ENCODE measurements around the gene UTRN.

UTRN gene

GRCh38 chr6:144314003-144314485 lies 28.9 kb downstream of the UTRN start:
- DNase-seq, result no peak

GRCh38 chr6:144314562-144314961 lies 29.4 kb downstream of the UTRN start:
- DNase-seq, result no peak

- DNase-seq, result no peak
These were observed 30.3 kb downstream of the UTRN start for GRCh38 chr6:144315226-144315980.

- no peak for DNase-seq
These were observed 31.1 kb downstream of the UTRN start for GRCh38 chr6:144315981-144316861.

- DNase-seq, result no peak
These were observed 31.7 kb downstream of the UTRN start for GRCh38 chr6:144316862-144317195.

GRCh38 chr6:144317736-144318135 lies 32.6 kb downstream of the UTRN start:
- DNase-seq, result no peak

- DNase-seq, result no peak
These were observed 34.1 kb downstream of the UTRN start for GRCh38 chr6:144319211-144319610.

- DNase-seq, result no peak
These were observed 35.6 kb downstream of the UTRN start for GRCh38 chr6:144320741-144321140.

GRCh38 chr6:144321839-144322591 lies 36.9 kb downstream of the UTRN start:
- no peak for DNase-seq

- DNase-seq, result no peak
These were observed 40.1 kb downstream of the UTRN start for GRCh38 chr6:144325232-144325631.

GRCh38 chr6:144326393-144326792 lies 41.3 kb downstream of the UTRN start:
- no peak for DNase-seq

GRCh38 chr6:144327081-144327480 lies 41.9 kb downstream of the UTRN start:
- no peak for DNase-seq

GRCh38 chr6:144330017-144330987 lies 45.2 kb downstream of the UTRN start:
- DNase-seq, result no peak

GRCh38 chr6:144331491-144331969 lies 46.4 kb downstream of the UTRN start:
- no peak for DNase-seq

- no peak for DNase-seq
These were observed 47.0 kb downstream of the UTRN start for GRCh38 chr6:144332177-144332576.

- DNase-seq, result peak; percentile 77
These were observed 49.1 kb downstream of the UTRN start for GRCh38 chr6:144334150-144334708.
